Caco-2 (cell line): ENCODE results near the gene TRIM31. TPM values are rescaled to one million over a fixed set of nuclear protein-coding genes. Genes with fewer than 3 reads are reported as not detected.

Source experiments
- BruUV-seq: library from RNA; stranded (reverse); fragments of 400-500 nt; replicated peaks from 2 replicates; lab custom pipeline; 2021; lab: Mats Ljungman, UMichigan
- CTCF ChIA-PET: fragments of 300-600 bp; sonication (Branson Sonifier 250); formaldehyde crosslinking; loops from one replicate; lab custom pipeline; 2022; ENCODE audit warnings: antibody characterized with exemption; lab: Charles Lee
- POLR2A ChIA-PET: fragments of 300-600 bp; sonication (Branson Sonifier 250); formaldehyde crosslinking; loops from one replicate; lab custom pipeline; 2022; ENCODE audit warnings: antibody characterized with exemption; lab: Charles Lee
- DNase-seq, 2 experiments: peaks; one replicate each; pipeline versions ENCODE4 v3.0.0 to v3.0.0-alpha.2; 2020 to 2022
- H3K27me3 ChIP-seq: replicated peaks from 2 replicates; pipeline ENCODE4 v1.6.0; 2011; ENCODE audit warnings: low read length; ENCODE audit not compliant: control insufficient read depth, insufficient read depth
- H3K36me3 ChIP-seq: 2 replicates; pipeline ENCODE4 v1.5.1; 2011; ENCODE audit warnings: low read length; ENCODE audit not compliant: control insufficient read depth, insufficient read depth
- H3K4me1 ChIP-seq: fragments of 250-450 bp; sonication (Bioruptor Pico); 2 replicates; pipeline ENCODE4 v1.5.1; 2020; ENCODE audit warnings: mild to moderate bottlenecking
- H3K4me3 ChIP-seq: 2 replicates; pipeline ENCODE4 v1.5.1; 2011; ENCODE audit warnings: low read depth, mild to moderate bottlenecking, control low read depth, low read length
- H3K9me3 ChIP-seq: fragments of 250-450 bp; sonication (Bioruptor Pico); 2 replicates; pipeline ENCODE4 v1.5.1; 2020; ENCODE audit warnings: mild to moderate bottlenecking, moderate library complexity
- H3K27ac Mint-ChIP-seq: one replicate; pipeline ENCODE4 v1.8.0; 2022; ENCODE audit warnings: mixed read lengths; ENCODE audit not compliant: unreplicated experiment
- H3K27me3 Mint-ChIP-seq: one replicate; pipeline ENCODE4 v1.8.0; 2022; ENCODE audit warnings: mixed read lengths; ENCODE audit not compliant: insufficient read depth, unreplicated experiment
- H3K36me3 Mint-ChIP-seq: one replicate; pipeline ENCODE4 v1.8.0; 2022; ENCODE audit warnings: mild to moderate bottlenecking, mixed read lengths; ENCODE audit not compliant: insufficient read depth, unreplicated experiment
- H3K4me1 Mint-ChIP-seq: one replicate; pipeline ENCODE4 v1.8.0; 2022; ENCODE audit warnings: low read depth, mixed read lengths; ENCODE audit not compliant: unreplicated experiment
- H3K4me3 Mint-ChIP-seq: one replicate; pipeline ENCODE4 v1.8.0; 2022; ENCODE audit warnings: mild to moderate bottlenecking, moderate library complexity, mixed read lengths; ENCODE audit not compliant: unreplicated experiment
- H3K9me3 Mint-ChIP-seq: one replicate; pipeline ENCODE4 v1.8.0; 2022; ENCODE audit warnings: mixed read lengths; ENCODE audit not compliant: unreplicated experiment
- intact Hi-C: fragments of 100-400 bp; cut with micrococcal nuclease; formaldehyde crosslinking; loops from one replicate; pipeline ENCODE4 v1.10.0; 2022; ENCODE audit not compliant: unreplicated experiment
- total RNA-seq: library from RNA; stranded (reverse); gene quantifications from 2 replicates; pipeline ENCODE4 v1.2.3, GENCODE V29; 2022
- TF ChIP-seq, protein P1 (sequence below), 2 experiments: fragments of 200-600 bp in 1 of 2; IDR thresholded peaks; 1 replicate in 1 of 2; 2 replicates in 1 of 2; pipeline versions ENCODE4 v1.5.1 to v1.8.0; 2011 to 2022; ENCODE audit warnings: antibody characterized with exemption in 1 of 2, control low read depth in 1 of 2, inconsistent platforms in 1 of 2, low read depth in 1 of 2, low read length in 1 of 2, mild to moderate bottlenecking in 1 of 2, moderate library complexity in 1 of 2; ENCODE audit not compliant: insufficient read depth in 1 of 2, severe bottlenecking in 1 of 2, unreplicated experiment in 1 of 2

Gene TRIM31
- total RNA-seq, 1 experiment from 2014 or later: 0.70 TPM

DNA sequence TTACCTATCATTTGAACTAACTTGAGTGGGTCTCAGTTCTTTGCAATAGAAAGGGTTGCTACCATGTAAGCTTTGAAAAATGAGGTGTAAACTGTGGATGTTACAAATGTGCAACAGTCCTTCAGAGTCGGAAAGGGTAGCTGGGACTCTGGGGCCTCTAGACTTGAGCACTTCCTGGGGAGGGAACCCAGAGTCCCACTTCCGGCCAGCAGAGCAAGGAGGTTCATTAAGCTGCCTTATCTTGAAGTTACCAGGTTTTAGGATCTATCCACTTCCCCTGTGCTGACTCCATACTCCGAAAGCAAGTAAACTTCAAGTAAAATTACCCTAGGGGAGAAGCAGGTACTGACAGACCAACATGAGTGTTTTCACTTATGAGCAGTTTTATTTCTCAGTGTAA lies 38.7 kb upstream of the TRIM31 start:
- intact Hi-C loops: no loop called here
- no peaks in the 10 kb centered on the region; the same call in 1 of the 2 replicates for H3K4me1 ChIP-seq
- DNase-seq: no peak
- Mint-ChIP-seq H3K9me3 (no peaks in the 10 kb centered on the region), H3K36me3 (no peaks in the 10 kb centered on the region), H3K27me3 (no peaks in the 10 kb centered on the region), H3K4me3 (no peak overlapping the region), H3K27ac (no peak overlapping the region), H3K4me1 (no peaks in the 10 kb centered on the region)
- CTCF ChIA-PET: no interaction called here
- H3K27me3 ChIP-seq: no peaks in the 10 kb centered on the region
- TF ChIP-seq, protein P1, sequence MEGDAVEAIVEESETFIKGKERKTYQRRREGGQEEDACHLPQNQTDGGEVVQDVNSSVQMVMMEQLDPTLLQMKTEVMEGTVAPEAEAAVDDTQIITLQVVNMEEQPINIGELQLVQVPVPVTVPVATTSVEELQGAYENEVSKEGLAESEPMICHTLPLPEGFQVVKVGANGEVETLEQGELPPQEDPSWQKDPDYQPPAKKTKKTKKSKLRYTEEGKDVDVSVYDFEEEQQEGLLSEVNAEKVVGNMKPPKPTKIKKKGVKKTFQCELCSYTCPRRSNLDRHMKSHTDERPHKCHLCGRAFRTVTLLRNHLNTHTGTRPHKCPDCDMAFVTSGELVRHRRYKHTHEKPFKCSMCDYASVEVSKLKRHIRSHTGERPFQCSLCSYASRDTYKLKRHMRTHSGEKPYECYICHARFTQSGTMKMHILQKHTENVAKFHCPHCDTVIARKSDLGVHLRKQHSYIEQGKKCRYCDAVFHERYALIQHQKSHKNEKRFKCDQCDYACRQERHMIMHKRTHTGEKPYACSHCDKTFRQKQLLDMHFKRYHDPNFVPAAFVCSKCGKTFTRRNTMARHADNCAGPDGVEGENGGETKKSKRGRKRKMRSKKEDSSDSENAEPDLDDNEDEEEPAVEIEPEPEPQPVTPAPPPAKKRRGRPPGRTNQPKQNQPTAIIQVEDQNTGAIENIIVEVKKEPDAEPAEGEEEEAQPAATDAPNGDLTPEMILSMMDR (IDR thresholded peaks at IDR 0.05; ENCODE audit: insufficient read depth in 1 of 2, low read depth in 1 of 2, low read length in 1 of 2, severe bottlenecking in 1 of 2, unreplicated experiment in 1 of 2): no peak
- no TSS peak for BruUV-seq
- POLR2A ChIA-PET: no interaction called here
- no peaks in the 10 kb centered on the region for H3K9me3 ChIP-seq
- no peak overlapping the region for H3K4me3 ChIP-seq
- no peaks in the 10 kb centered on the region for H3K36me3 ChIP-seq

DNA sequence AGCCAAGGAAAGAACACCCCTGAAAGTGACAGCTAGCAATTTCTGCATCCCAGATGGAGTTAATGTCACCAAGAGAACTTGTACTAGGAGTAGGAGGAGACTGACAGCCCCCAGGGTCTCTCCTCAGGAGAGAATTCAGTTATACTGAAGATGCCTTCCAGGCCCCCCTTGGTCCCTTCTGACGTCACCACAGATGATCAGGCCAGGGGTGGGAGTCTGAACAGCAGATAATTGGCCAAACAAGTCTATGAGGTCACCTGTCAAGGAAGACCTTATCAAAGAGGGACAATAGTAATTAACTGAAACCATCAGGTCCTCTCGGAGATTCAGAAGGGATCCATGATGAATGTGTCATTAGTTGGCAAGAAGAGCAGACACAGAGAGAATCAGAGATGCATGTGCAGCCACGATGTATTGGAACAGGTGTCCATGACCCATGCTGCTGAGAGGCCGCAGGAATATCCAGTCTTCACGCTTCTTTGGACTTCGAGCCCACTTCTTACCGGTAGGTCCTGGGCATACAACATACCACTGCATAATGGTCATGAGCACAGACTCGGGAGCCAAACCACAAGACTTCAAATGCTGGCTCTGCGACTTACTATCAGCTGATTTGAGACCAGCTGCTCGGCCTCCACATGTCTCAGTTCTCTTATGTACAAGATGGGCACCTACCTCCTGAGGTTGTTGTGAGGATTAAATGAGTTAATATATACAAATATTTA lies 37.9 kb upstream of the TRIM31 start:
- Histone ChIP-seq H3K4me1 (no peaks in the 10 kb centered on the region; the same call in 1 of the 2 replicates), H3K9me3 (no peaks in the 10 kb centered on the region), H3K27me3 (no peaks in the 10 kb centered on the region), H3K4me3 (no peak overlapping the region), H3K36me3 (no peaks in the 10 kb centered on the region)
- H3K4me3 Mint-ChIP-seq: no peak overlapping the region
- no peak overlapping the region for H3K27ac Mint-ChIP-seq
- BruUV-seq: no TSS peak
- no peak for DNase-seq
- CTCF ChIA-PET: no interaction called here
- no peaks in the 10 kb centered on the region for H3K36me3 Mint-ChIP-seq
- TF ChIP-seq, protein P1 (IDR thresholded peaks at IDR 0.05; ENCODE audit: insufficient read depth in 1 of 2, low read depth in 1 of 2, low read length in 1 of 2, severe bottlenecking in 1 of 2, unreplicated experiment in 1 of 2): no peak
- POLR2A ChIA-PET: no interaction called here
- intact Hi-C loops: no loop called here
- H3K4me1 Mint-ChIP-seq: no peaks in the 10 kb centered on the region
- H3K27me3 Mint-ChIP-seq: no peaks in the 10 kb centered on the region
- H3K9me3 Mint-ChIP-seq: no peaks in the 10 kb centered on the region

DNA sequence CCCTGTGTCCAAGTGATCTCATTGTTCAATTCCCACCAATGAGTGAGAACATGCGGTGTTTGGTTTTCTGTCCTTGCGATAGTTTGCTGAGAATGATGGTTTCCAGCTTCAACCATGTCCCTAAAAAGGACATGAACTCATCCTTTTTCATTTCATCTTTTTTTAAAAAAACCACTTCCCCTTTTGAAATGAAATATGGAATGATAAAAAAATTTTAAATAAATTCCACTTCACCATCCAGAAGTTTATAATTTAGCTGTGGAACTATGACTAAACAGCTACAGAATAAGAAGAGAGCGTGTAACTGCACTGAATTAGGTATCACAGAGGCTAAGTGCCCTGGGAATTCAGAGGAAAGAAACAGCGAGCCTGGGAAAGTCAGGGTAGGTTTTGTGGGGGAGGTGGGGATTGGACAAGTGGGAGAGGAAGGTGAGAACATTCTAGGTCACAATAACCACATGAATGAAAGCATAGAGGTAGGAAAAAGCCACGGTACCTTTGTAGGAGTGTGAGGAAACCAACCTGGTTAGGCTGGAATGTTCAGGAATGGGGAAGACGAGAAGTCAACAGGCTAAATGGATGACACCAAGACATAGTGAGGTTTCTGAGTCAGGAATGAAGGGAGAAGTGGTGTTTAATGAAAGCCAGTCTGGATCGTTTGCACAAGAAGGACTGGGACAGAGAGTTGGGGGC lies 37.1 kb upstream of the TRIM31 start:
- ChIA-PET CTCF (no interaction called here), POLR2A (no interaction called here)
- no peaks in the 10 kb centered on the region for H3K36me3 Mint-ChIP-seq
- intact Hi-C loops: loop anchor here (1.0 kb wide), 1 partner anchor 20 kb away; no protein-coding TSS in a partner anchor
- H3K27me3 Mint-ChIP-seq: no peaks in the 10 kb centered on the region
- no peaks in the 10 kb centered on the region for H3K4me1 Mint-ChIP-seq
- DNase-seq: no peak
- Histone ChIP-seq H3K36me3 (no peaks in the 10 kb centered on the region), H3K4me3 (no peak overlapping the region), H3K9me3 (no peaks in the 10 kb centered on the region), H3K4me1 (no peaks in the 10 kb centered on the region; the same call in 1 of the 2 replicates), H3K27me3 (no peaks in the 10 kb centered on the region)
- no peak overlapping the region for H3K4me3 Mint-ChIP-seq
- H3K27ac Mint-ChIP-seq: no peak overlapping the region
- BruUV-seq: no TSS peak
- TF ChIP-seq, protein P1 (IDR thresholded peaks at IDR 0.05; ENCODE audit: insufficient read depth in 1 of 2, low read depth in 1 of 2, low read length in 1 of 2, severe bottlenecking in 1 of 2, unreplicated experiment in 1 of 2): no peak
- no peaks in the 10 kb centered on the region for H3K9me3 Mint-ChIP-seq
